Measurements from ENCODE around the gene ADCY7. TPM values are rescaled to one million over a fixed set of nuclear protein-coding genes. Genes with fewer than 3 reads are reported as not detected.

ADCY7 gene
- total and polyA plus RNA-seq, 2 experiments from 2014 or later: 3.9 to 4.4 TPM

- Histone ChIP-seq H2AFZ (no peak overlapping the region), H3K27me3 (no peaks in the 10 kb centered on the region), H4K20me1 (ENCODE audit: insufficient read depth, poor library complexity, severe bottlenecking) (no peaks in the 10 kb centered on the region), H3K9me3 (ENCODE audit: low read depth) (no peaks in the 10 kb centered on the region), H3K4me2 (no peak overlapping the region), H3K36me3 (replicated peaks; ENCODE audit: insufficient read depth, low read depth) (peaks cover 3% of the 10 kb centered on the region), H3K79me2 (peaks cover 18% of the 10 kb centered on the region), H3K4me1 (ENCODE audit: insufficient read depth) (no peaks in the 10 kb centered on the region), H3K9me2 (replicated peaks; ENCODE audit: insufficient read depth) (no peaks in the 10 kb centered on the region), H3K4me3 (no peak overlapping the region), H3K27ac (no peak overlapping the region)
- TF ChIP-seq EZH2phosphoT487 (IDR thresholded peaks at IDR 0.05; ENCODE audit: low read depth, severe bottlenecking, unreplicated experiment): no peak
- peak; percentile 75 for TF ChIP-seq CTCF (IDR thresholded peaks at IDR 0.05; ENCODE audit: poor library complexity)
- no peak for TF ChIP-seq EZH2 (IDR thresholded peaks at IDR 0.05; ENCODE audit: borderline replicate concordance)
- 64% methylated on average over 11 of the region's 11 CpGs for WGBS (ENCODE audit: low lambda C conversion rate, missing lambda C conversion rate)
- DNase-seq (ENCODE audit: low spot score): no peak
These were observed 88.5 kb downstream of the ADCY7 start for GRCh38 chr16:50354629-50355456.

- Histone ChIP-seq H3K4me3 (no peak overlapping the region), H3K9me3 (ENCODE audit: low read depth) (no peaks in the 10 kb centered on the region), H3K27ac (no peak overlapping the region), H3K36me3 (replicated peaks; ENCODE audit: insufficient read depth, low read depth) (no peaks in the 10 kb centered on the region), H3K4me2 (no peak overlapping the region), H4K20me1 (ENCODE audit: insufficient read depth, poor library complexity, severe bottlenecking) (peaks cover 6% of the 10 kb centered on the region), H3K79me2 (peaks cover 46% of the 10 kb centered on the region), H3K27me3 (no peaks in the 10 kb centered on the region), H3K9me2 (replicated peaks; ENCODE audit: insufficient read depth) (no peaks in the 10 kb centered on the region), H3K4me1 (ENCODE audit: insufficient read depth) (no peaks in the 10 kb centered on the region), H2AFZ (no peak overlapping the region)
- TF ChIP-seq EZH2phosphoT487 (IDR thresholded peaks at IDR 0.05; ENCODE audit: low read depth, severe bottlenecking, unreplicated experiment) (no peak), EZH2 (IDR thresholded peaks at IDR 0.05; ENCODE audit: borderline replicate concordance) (no peak), CTCF (IDR thresholded peaks at IDR 0.05; ENCODE audit: poor library complexity) (no peak)
- 84% methylated on average over 1 of the region's 1 CpG for WGBS (ENCODE audit: low lambda C conversion rate, missing lambda C conversion rate)
- no peak for DNase-seq (ENCODE audit: low spot score)
These were observed 93.3 kb downstream of the ADCY7 start for GRCh38 chr16:50359626-50360025.

GRCh38 chr16:50360033-50360778, 93.9 kb downstream of the ADCY7 start:
- no peaks in the 10 kb centered on the region for H3K4me1 ChIP-seq (ENCODE audit: insufficient read depth)
- no peaks in the 10 kb centered on the region for H3K27me3 ChIP-seq
- no peak overlapping the region for H2AFZ ChIP-seq
- peak overlapping the region; percentile 31 for H3K27ac ChIP-seq
- no peaks in the 10 kb centered on the region for H3K9me2 ChIP-seq (replicated peaks; ENCODE audit: insufficient read depth)
- H4K20me1 ChIP-seq (ENCODE audit: insufficient read depth, poor library complexity, severe bottlenecking): peaks cover 6% of the 10 kb centered on the region
- TF ChIP-seq EZH2 (IDR thresholded peaks at IDR 0.05; ENCODE audit: borderline replicate concordance): no peak
- no peak for TF ChIP-seq EZH2phosphoT487 (IDR thresholded peaks at IDR 0.05; ENCODE audit: low read depth, severe bottlenecking, unreplicated experiment)
- no peak for TF ChIP-seq CTCF (IDR thresholded peaks at IDR 0.05; ENCODE audit: poor library complexity)
- 67% methylated on average over 6 of the region's 6 CpGs for WGBS (ENCODE audit: low lambda C conversion rate, missing lambda C conversion rate)
- peaks cover 51% of the 10 kb centered on the region for H3K79me2 ChIP-seq
- H3K4me2 ChIP-seq: no peak overlapping the region
- DNase-seq (ENCODE audit: low spot score): peak; percentile 26
- no peaks in the 10 kb centered on the region for H3K36me3 ChIP-seq (replicated peaks; ENCODE audit: insufficient read depth, low read depth)
- H3K4me3 ChIP-seq: no peak overlapping the region
- H3K9me3 ChIP-seq (ENCODE audit: low read depth): no peaks in the 10 kb centered on the region
